HT-29 (cell line): ENCODE data around the gene IGFALS. TPM values are rescaled to one million over a fixed set of nuclear protein-coding genes. Genes with fewer than 3 reads are reported as not detected.
A peak's percentile ranks its signal among the peaks of the same experiment; 100 is the strongest.

ENCODE experiments used
- DNase-seq: peaks from one replicate; pipeline ENCODE4 v3.0.0-alpha.2; 2015; ENCODE audit warnings: low spot score
- total RNA-seq: library from RNA; depleted of rRNA; stranded (reverse); fragments of >200 nt; shearing (Covaris generic); gene quantifications from 2 replicates; pipeline ENCODE4 v1.2.3, GENCODE V29; 2014

Gene IGFALS
- total RNA-seq, 1 experiment from 2014 or later: 0.08 TPM

- DNase-seq: no peak
Measured at GRCh38 chr16:1790261-1790610, 3.3 kb downstream of the IGFALS start.

- no peak for DNase-seq
Measured at GRCh38 chr16:1789643-1790045, 3.9 kb downstream of the IGFALS start.

DNA sequence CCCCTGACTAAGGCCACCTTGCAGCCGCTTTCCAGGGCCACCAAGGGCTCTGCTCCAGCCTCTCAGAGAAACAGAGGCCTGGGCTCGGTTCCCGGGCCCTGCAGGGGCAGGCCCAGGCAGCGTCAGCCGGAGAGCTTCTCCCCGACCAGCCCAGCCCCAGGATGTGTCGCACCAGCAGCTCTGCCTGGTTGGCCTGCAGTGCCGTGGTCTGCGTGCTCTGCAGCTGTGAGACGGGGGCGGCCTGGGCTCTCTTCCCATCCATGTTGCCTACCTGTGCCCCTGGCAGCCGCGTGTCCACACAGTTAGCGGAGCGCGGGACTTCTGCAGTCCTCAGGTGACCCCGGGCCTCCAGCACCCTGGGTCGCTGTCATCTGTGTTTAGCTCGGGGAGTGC is 4.8 kb downstream of the IGFALS start:
- DNase-seq: no peak

GRCh38 chr16:1788095-1788707 is 5.3 kb downstream of the IGFALS start:
- no peak for DNase-seq

DNA sequence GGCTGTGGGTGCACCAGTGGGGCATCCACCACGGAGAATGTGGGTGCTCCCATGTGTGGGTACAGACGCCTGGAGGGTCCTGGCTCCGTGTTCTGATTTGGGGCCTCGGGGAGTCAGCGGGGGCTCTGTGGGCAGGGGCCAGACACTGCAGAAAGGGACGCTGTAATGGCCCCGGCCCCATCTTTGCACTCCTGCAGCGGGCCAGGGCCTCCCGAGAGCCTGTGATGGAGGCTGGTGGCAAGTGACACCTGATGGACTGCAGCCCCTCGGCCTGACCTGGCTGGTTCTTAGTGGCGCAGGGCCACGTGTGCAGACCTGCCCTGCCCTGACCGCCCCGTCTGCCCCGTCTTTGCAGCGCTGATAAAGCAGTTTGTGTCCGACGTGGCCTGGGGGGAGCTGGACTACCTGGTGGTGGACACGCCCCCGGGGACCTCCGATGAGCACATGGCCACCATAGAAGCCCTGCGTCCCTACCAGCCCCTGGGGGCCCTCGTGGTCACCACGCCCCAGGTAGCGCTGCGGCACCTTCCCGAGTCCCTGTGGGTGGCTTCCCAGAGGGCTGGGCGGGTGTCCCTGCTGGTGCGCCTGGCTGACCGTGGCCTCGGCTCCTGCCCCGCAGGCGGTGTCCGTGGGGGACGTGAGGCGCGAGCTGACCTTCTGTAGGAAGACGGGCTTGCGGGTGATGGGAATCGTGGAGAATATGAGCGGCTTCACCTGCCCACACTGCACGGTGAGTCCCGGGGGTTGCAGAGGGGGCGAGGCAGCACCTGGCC is 6.0 kb downstream of the IGFALS start:
- no peak for DNase-seq

GRCh38 chr16:1787056-1787321 is 6.5 kb downstream of the IGFALS start:
- no peak for DNase-seq

DNA sequence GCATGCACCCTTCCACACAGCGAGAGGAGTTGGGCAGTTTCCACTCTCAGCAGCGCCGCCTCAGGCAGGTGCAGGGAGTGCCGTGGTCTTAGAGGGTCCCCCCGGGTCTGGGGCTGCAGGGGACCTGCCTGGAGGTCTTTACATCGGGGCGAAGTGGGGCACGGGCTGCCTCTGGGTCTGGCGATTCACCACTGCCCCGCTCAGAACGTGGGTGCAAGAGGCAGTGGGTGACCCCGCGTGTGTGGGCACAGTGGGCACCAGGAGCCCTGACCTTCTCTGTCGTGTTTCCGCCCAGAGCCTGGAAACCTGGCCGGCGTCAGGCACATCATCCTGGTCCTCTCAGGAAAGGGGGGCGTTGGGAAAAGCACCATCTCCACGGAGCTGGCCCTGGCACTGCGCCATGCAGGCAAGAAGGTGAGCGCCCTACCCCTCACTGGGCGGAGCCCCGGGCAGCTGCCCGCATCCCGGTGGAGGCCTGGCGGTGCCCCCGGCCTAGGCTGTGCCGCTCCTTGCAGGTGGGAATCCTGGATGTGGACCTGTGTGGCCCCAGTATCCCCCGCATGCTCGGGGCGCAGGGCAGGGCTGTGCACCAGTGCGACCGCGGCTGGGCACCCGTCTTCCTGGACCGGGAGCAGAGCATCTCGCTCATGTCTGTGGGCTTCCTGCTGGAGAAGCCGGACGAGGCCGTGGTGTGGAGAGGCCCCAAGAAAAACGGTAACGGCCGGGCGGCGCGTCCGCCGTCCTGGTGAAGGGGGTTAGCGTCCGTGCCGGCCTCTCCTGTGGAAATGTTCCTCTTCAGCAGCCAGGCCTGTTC is 7.1 kb downstream of the IGFALS start:
- no peak for DNase-seq

- DNase-seq: no peak
Measured at GRCh38 chr16:1785846-1786170, 7.7 kb downstream of the IGFALS start.

- DNase-seq: no peak
Measured at GRCh38 chr16:1784977-1785845, 8.3 kb downstream of the IGFALS start.

DNA sequence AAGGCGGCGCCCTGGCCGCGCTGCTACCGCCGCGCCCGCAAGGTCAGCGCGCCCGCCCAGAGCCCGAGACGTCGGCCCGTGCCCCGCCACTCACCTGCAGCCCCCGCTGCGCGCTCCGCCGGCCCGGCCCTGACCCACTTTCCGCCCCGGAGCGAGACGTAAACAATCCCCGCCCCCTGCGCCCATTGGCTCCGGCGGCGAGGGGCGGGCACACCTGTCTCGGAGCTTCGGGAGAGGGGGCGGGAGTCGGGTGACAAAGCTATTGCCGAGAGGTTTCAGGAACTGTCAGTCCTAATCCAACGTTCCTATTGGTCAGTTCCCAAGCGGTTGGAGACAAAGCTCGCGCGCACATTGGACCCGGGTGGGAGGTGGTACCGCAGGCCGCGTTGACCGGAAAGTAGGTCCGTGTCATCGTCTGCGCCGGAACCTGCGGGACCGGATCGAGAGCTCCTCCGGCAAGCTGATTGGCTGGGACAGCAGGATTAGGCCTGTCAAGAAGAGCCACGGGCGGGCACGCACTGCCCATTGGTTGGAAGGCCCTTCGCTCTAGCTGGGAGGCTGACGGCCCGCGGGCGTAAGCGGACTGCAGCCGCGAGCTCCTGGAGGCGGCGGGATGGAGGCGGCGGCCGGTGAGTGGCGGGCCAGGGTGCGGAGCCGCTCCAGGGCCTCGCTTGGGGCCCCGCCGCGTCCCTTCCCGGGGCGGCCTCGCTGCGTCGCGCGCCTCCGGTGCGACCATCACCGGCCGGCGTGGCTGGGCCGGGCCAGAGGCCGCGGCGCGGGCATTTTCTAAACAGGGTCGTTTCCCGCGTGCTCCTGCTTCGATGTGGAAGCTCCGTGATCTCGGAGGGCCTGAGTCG is 10.9 kb downstream of the IGFALS start, which contains the start of the genes NUBP2 and SPSB3:
Gene NUBP2, plus strand, starts transcription at position 553 of the 857 bp plus-strand sequence. Its CDS starts 61 bp downstream, at position 614.
Gene SPSB3, minus strand, starts transcription at position 164 of the 857 bp plus-strand sequence. CDS start 1,088 bp downstream, outside the sequence.
- peak; percentile 99 for DNase-seq

- peak; percentile 56 for DNase-seq
Measured at GRCh38 chr16:1781758-1782407, 11.6 kb downstream of the IGFALS start.

- no peak for DNase-seq
Measured at GRCh38 chr16:1781254-1781653, 12.3 kb downstream of the IGFALS start.

GRCh38 chr16:1780677-1781072 is 12.8 kb downstream of the IGFALS start:
- no peak for DNase-seq

GRCh38 chr16:1779741-1780676 is 13.5 kb downstream of the IGFALS start:
- DNase-seq: peak; percentile 50

- no peak for DNase-seq
Measured at GRCh38 chr16:1779234-1779701, 14.2 kb downstream of the IGFALS start.

GRCh38 chr16:1778200-1779179 is 15.0 kb downstream of the IGFALS start:
- DNase-seq: no peak

- no peak for DNase-seq
Measured at GRCh38 chr16:1777375-1778199, 15.9 kb downstream of the IGFALS start.
